Measurements from ENCODE around the gene PBX1.

DNA sequence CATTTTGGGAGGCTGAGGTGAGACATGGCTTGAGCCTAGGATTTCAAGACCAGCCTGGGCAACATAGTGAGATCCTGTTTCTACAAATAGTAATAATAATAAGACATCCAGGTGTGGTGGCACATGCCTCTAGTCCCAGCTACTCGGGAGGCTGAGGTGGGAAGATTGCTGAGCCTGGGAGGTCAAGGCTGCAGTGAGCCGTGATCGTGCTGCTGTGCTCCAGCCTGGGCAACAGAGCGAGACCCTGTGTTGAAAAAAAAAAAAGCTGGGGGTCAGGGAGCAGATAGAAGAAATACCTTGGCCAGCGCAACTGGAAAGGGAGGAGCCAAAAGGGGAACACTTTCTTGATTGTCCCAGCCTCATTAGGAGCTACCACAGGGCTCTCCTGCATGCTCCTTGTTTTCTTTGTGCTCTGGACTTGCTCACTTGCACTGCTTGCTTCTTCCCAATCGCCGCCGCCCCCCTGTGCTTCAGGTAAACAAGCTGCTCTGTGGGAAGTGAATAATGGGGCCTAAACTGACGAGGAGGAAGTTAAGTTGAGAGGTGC is 31.1 kb downstream of the PBX1 start:
- TF ChIP-seq CTCF (IDR thresholded peaks at IDR 0.05) (no peak), POLR2A (IDR thresholded peaks at IDR 0.05) (no peak), POLR2AphosphoS5 (IDR thresholded peaks at IDR 0.05) (no peak)
